HepG2 (cell line): ENCODE data around the gene EIF5A. TPM values are rescaled to one million over a fixed set of nuclear protein-coding genes. Genes with fewer than 3 reads are reported as not detected.

Source experiments
- GFI1 ChIP-seq: sonication (generic); formaldehyde crosslinking; IDR thresholded peaks from 2 replicates; pipeline ENCODE4 v1.5.0; 2020; ENCODE audit warnings: missing genetic modification reagents, mild to moderate bottlenecking, borderline replicate concordance
- HDAC2 ChIP-seq: sonication (generic); formaldehyde crosslinking; IDR thresholded peaks from 2 replicates; pipeline ENCODE4 v1.4.0; 2020; ENCODE audit warnings: missing genetic modification reagents
- KDM5A ChIP-seq: fragments of 200-600 bp; sonication (generic); IDR thresholded peaks from 2 replicates; pipeline ENCODE4 v1.7.0; 2018; ENCODE audit warnings: antibody characterized with exemption, mild to moderate bottlenecking, low read length, borderline replicate concordance
- SMARCC2 ChIP-seq: fragments of 450-650 bp; IDR thresholded peaks from 2 replicates; pipeline ENCODE4 v1.6.1; 2017; ENCODE audit warnings: antibody characterized with exemption, mild to moderate bottlenecking
- SP2 ChIP-seq: sonication (generic); formaldehyde crosslinking; IDR thresholded peaks from 2 replicates; pipeline ENCODE4 v1.5.1; 2020; ENCODE audit warnings: mild to moderate bottlenecking, missing genetic modification reagents
- TOE1 ChIP-seq: sonication (generic); formaldehyde crosslinking; IDR thresholded peaks from 2 replicates; pipeline ENCODE4 v1.4.0; 2020; ENCODE audit warnings: mild to moderate bottlenecking, missing genetic modification reagents
- U2AF1 ChIP-seq: fragments of 200-400 bp; formaldehyde crosslinking; optimal IDR thresholded peaks from 2 replicates; pipeline ENCODE3; 2017; ENCODE audit warnings: mild to moderate bottlenecking, low read depth, low read length
- ZNF326 ChIP-seq: sonication (generic); formaldehyde crosslinking; IDR thresholded peaks from 2 replicates; pipeline ENCODE4 v1.4.0; 2020; ENCODE audit warnings: missing genetic modification reagents, borderline replicate concordance
- ZNF614 ChIP-seq: IDR thresholded peaks from 2 replicates; pipeline ENCODE4 v1.6.1; 2018; ENCODE audit warnings: missing biosample characterization, missing genetic modification reagents, inconsistent platforms, borderline replicate concordance
- ZNF850 ChIP-seq: sonication (generic); formaldehyde crosslinking; conservative IDR thresholded peaks from 2 replicates; pipeline ENCODE4 v1.9.0; 2021; ENCODE audit warnings: mild to moderate bottlenecking, missing genetic modification reagents
- ZNF878 ChIP-seq: sonication (generic); formaldehyde crosslinking; IDR thresholded peaks from 2 replicates; pipeline ENCODE4 v1.8.1; 2023; ENCODE audit warnings: mild to moderate bottlenecking, missing genetic modification reagents, moderate library complexity
- polyA plus RNA-seq, 8 experiments: library from polyadenylated mRNA; depleted of rRNA in 3 of 8; stranded (reverse) in 7 of 8; unstranded in 1 of 8; fragments of >200 nt; fragmentation: Illumina TruSeq in 4 of 8; extraction: Trizol in 4 of 8; gene quantifications; 2 replicates each; pipeline versions ENCODE4 v1.2.1 to v1.2.3, GENCODE V29; 2011 to 2016; ENCODE audit warnings: low read depth in 4 of 8, missing spikeins in 1 of 8, mixed read lengths in 1 of 8; ENCODE audit not compliant: insufficient read depth in 1 of 8
- total RNA-seq, 5 experiments: library from RNA; depleted of rRNA; stranded (reverse); fragments of >200 nt; fragmentation: Illumina TruSeq; extraction: Trizol; gene quantifications; 2 replicates each; pipeline ENCODE4 v1.2.3, GENCODE V29; 2016; ENCODE audit warnings: low read depth in 1 of 5
- TF ChIP-seq, protein P1 (sequence below): sonication (generic); formaldehyde crosslinking; IDR thresholded peaks from 2 replicates; pipeline ENCODE4 v1.5.0; 2020; ENCODE audit warnings: mild to moderate bottlenecking, missing genetic modification reagents
- TF ChIP-seq, protein P2 (sequence below): sonication (generic); formaldehyde crosslinking; IDR thresholded peaks from 2 replicates; pipeline ENCODE4 v1.5.1; 2020; ENCODE audit warnings: missing genetic modification reagents, mild to moderate bottlenecking, borderline replicate concordance
- TF ChIP-seq, protein P3 (sequence below): sonication (generic); formaldehyde crosslinking; IDR thresholded peaks from 2 replicates; pipeline ENCODE4 v1.4.0; 2020; ENCODE audit warnings: missing genetic modification reagents, borderline replicate concordance
- TF ChIP-seq, protein P4 (sequence below): sonication (generic); formaldehyde crosslinking; IDR thresholded peaks from 2 replicates; pipeline ENCODE4 v1.4.0; 2020; ENCODE audit warnings: missing genetic modification reagents
- TF ChIP-seq, protein P5 (sequence below): sonication (generic); formaldehyde crosslinking; IDR thresholded peaks from 2 replicates; pipeline ENCODE4 v1.8.0; 2022; ENCODE audit warnings: mild to moderate bottlenecking, missing genetic modification reagents, borderline replicate concordance

The EIF5A gene
- total and polyA plus RNA-seq, 2 of the 13 experiments (the other 11 are each of a cell fraction or from before 2014, with no cell fraction given): 319 to 337 TPM

DNA sequence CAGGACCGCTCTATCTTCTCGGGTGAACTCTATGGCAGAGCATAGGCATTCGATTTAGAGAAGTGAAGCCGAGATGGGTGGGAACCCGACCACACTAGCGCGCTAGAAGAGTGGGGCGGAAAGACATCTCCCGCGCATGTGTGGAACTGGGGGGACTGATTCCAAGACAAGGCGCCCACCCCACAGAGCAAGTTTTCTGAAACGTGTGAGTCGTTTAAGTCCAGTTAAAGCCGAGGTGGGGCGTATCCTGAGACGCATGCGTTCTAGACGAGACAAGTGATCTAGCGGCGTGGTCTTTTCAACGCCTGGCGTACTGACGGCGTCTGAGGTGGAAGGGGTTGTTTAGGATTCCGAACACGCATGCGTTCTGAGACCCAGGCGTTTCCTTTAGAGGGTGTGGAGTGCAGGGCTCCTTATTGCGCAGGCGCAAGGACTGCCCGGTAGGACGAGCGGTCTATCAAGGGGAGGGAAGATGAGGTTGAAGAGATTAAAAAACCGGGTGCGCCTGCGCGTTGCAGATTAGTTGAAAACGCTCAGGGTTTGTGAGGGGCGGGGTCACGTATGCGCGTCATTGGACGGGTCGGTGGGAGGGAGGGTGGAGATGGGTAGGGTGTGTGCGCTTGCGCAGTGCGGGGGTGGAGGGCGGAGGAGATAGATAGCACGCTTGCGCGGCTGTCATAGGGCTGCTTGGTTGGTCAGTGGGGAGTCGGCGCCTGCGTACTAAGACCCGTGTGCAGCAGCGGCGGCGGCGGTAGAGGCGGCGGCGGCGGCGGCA lies at the start of gene EIF5A (continued):
- TF ChIP-seq U2AF1: no peak
- TF ChIP-seq ZNF326 (CRISPR knock-in tag): no peak
- TF ChIP-seq GFI1 (CRISPR knock-in tag): no peak
- TF ChIP-seq, protein P1, sequence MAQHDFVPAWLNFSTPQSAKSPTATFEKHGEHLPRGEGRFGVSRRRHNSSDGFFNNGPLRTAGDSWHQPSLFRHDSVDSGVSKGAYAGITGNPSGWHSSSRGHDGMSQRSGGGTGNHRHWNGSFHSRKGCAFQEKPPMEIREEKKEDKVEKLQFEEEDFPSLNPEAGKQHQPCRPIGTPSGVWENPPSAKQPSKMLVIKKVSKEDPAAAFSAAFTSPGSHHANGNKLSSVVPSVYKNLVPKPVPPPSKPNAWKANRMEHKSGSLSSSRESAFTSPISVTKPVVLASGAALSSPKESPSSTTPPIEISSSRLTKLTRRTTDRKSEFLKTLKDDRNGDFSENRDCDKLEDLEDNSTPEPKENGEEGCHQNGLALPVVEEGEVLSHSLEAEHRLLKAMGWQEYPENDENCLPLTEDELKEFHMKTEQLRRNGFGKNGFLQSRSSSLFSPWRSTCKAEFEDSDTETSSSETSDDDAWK (CRISPR knock-in tag): no peak
- no peak; the same call in 1 of the 2 replicates for TF ChIP-seq KDM5A
- TF ChIP-seq SP2 (CRISPR knock-in tag): no peak
- TF ChIP-seq SMARCC2: no peak
- TF ChIP-seq, protein P2, sequence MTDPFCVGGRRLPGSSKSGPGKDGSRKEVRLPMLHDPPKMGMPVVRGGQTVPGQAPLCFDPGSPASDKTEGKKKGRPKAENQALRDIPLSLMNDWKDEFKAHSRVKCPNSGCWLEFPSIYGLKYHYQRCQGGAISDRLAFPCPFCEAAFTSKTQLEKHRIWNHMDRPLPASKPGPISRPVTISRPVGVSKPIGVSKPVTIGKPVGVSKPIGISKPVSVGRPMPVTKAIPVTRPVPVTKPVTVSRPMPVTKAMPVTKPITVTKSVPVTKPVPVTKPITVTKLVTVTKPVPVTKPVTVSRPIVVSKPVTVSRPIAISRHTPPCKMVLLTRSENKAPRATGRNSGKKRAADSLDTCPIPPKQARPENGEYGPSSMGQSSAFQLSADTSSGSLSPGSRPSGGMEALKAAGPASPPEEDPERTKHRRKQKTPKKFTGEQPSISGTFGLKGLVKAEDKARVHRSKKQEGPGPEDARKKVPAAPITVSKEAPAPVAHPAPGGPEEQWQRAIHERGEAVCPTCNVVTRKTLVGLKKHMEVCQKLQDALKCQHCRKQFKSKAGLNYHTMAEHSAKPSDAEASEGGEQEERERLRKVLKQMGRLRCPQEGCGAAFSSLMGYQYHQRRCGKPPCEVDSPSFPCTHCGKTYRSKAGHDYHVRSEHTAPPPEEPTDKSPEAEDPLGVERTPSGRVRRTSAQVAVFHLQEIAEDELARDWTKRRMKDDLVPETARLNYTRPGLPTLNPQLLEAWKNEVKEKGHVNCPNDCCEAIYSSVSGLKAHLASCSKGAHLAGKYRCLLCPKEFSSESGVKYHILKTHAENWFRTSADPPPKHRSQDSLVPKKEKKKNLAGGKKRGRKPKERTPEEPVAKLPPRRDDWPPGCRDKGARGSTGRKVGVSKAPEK (CRISPR knock-in tag): no peak
- TF ChIP-seq ZNF614 (CRISPR knock-in tag): peak; percentile 44; the same call in 1 of the 2 replicates
- TF ChIP-seq, protein P3, sequence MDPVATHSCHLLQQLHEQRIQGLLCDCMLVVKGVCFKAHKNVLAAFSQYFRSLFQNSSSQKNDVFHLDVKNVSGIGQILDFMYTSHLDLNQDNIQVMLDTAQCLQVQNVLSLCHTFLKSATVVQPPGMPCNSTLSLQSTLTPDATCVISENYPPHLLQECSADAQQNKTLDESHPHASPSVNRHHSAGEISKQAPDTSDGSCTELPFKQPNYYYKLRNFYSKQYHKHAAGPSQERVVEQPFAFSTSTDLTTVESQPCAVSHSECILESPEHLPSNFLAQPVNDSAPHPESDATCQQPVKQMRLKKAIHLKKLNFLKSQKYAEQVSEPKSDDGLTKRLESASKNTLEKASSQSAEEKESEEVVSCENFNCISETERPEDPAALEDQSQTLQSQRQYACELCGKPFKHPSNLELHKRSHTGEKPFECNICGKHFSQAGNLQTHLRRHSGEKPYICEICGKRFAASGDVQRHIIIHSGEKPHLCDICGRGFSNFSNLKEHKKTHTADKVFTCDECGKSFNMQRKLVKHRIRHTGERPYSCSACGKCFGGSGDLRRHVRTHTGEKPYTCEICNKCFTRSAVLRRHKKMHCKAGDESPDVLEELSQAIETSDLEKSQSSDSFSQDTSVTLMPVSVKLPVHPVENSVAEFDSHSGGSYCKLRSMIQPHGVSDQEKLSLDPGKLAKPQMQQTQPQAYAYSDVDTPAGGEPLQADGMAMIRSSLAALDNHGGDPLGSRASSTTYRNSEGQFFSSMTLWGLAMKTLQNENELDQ (CRISPR knock-in tag): no peak
- TF ChIP-seq HDAC2: no peak
- no peak for TF ChIP-seq ZNF850 (CRISPR knock-in tag)
- TF ChIP-seq, protein P4, sequence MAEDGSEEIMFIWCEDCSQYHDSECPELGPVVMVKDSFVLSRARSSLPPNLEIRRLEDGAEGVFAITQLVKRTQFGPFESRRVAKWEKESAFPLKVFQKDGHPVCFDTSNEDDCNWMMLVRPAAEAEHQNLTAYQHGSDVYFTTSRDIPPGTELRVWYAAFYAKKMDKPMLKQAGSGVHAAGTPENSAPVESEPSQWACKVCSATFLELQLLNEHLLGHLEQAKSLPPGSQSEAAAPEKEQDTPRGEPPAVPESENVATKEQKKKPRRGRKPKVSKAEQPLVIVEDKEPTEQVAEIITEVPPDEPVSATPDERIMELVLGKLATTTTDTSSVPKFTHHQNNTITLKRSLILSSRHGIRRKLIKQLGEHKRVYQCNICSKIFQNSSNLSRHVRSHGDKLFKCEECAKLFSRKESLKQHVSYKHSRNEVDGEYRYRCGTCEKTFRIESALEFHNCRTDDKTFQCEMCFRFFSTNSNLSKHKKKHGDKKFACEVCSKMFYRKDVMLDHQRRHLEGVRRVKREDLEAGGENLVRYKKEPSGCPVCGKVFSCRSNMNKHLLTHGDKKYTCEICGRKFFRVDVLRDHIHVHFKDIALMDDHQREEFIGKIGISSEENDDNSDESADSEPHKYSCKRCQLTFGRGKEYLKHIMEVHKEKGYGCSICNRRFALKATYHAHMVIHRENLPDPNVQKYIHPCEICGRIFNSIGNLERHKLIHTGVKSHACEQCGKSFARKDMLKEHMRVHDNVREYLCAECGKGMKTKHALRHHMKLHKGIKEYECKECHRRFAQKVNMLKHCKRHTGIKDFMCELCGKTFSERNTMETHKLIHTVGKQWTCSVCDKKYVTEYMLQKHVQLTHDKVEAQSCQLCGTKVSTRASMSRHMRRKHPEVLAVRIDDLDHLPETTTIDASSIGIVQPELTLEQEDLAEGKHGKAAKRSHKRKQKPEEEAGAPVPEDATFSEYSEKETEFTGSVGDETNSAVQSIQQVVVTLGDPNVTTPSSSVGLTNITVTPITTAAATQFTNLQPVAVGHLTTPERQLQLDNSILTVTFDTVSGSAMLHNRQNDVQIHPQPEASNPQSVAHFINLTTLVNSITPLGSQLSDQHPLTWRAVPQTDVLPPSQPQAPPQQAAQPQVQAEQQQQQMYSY (CRISPR knock-in tag): peak; percentile 89
- TF ChIP-seq, protein P5, sequence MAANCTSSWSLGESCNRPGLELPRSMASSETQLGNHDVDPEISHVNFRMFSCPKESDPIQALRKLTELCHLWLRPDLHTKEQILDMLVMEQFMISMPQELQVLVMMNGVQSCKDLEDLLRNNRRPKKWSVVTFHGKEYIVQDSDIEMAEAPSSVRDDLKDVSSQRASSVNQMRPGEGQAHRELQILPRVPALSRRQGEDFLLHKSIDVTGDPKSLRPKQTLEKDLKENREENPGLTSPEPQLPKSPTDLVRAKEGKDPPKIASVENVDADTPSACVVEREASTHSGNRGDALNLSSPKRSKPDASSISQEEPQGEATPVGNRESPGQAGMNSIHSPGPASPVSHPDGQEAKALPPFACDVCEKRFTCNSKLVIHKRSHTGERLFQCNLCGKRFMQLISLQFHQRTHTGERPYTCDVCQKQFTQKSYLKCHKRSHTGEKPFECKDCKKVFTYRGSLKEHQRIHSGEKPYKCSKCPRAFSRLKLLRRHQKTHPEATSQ (CRISPR knock-in tag): no peak
- TF ChIP-seq TOE1 (CRISPR knock-in tag): 0 out of 2 replicates have a peak, but pooled peaks have one; percentile 45
- TF ChIP-seq ZNF878 (CRISPR knock-in tag): no peak
